ENCODE measurements around the gene RBM24.
"Not testable (repeated sequence)": the region's sequence is repeated elsewhere in the genome, so short reads cannot be mapped to it uniquely, and the experiment has no call there.

The RBM24 gene

GRCh38 chr6:17291778-17292177, 10.6 kb downstream of the RBM24 start:
- no peak for DNase-seq (ENCODE audit: low read depth)

GRCh38 chr6:17292600-17293133, 11.5 kb downstream of the RBM24 start:
- no peak for DNase-seq (ENCODE audit: low read depth)

DNA sequence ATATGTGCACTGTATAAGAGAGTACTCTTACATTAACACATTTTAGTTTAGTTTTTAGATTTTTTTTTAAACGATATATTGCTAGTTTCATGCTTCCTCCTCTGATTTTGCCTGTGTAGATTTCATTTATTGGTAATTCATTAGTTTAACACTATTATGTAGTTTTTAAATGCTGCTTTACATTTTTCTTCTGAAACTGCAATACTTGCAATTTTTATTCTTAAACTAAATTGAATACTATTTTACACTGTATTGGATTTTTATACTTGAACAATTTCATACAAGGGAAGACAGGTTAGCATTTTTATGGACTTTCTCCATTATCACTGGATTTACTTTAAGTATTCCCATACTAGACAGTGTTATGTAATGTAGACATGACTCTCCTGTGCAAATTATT, 12.2 kb downstream of the RBM24 start:
- no peak for DNase-seq (ENCODE audit: low read depth)

GRCh38 chr6:17297271-17298080, 16.3 kb downstream of the RBM24 start:
- DNase-seq (ENCODE audit: low read depth), result no peak

- no peak for DNase-seq (ENCODE audit: low read depth)
These were observed 17.1 kb downstream of the RBM24 start for GRCh38 chr6:17298257-17298656.

GRCh38 chr6:17299222-17299621, 18.1 kb downstream of the RBM24 start:
- DNase-seq (ENCODE audit: low read depth), result no peak

DNA sequence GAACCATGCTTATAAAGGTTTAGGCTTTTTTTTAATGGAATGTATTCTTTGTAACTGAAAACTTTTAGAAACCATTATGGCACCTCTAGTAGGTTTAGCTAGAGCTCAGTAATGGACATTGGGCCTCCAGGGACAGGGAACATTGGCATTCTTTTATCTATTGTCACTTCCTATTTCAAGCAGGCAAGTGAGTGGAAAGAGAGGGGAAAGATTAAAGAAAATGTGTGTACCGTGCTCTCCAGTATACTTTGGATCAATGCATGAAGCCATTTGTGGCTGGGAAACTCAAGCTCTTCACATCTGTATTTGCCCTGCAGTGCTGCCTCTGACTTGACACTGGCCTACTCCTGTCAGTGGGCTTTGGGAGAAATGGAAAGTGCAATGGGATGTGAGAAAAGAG, 18.6 kb downstream of the RBM24 start:
- DNase-seq (ENCODE audit: low read depth), result peak; percentile 14

DNA sequence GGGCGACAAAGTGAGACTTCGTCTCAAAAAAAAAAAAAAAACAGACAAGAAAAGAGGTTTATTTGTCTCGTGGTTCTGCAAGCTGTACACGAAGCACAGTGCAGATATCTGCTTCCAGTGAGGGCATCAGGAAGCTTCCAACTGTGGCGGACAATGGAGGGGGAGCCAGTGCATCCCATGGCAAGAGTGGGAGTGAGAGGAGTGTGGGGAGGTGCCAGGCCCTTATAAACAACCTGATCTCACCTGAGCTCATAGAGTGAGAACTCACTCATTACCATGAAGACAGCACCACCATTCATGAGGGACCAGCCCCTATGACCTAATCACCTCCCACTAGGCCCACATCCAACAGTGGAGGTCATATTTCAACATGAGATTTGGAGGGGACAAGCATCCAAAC, 19.5 kb downstream of the RBM24 start:
- DNase-seq (ENCODE audit: low read depth), result no peak

- DNase-seq (ENCODE audit: low read depth), result no peak
These were observed 22.3 kb downstream of the RBM24 start for GRCh38 chr6:17303444-17303843.

- peak; percentile 61 for DNase-seq (ENCODE audit: low read depth)
These were observed 24.2 kb downstream of the RBM24 start for GRCh38 chr6:17305219-17306001.

DNA sequence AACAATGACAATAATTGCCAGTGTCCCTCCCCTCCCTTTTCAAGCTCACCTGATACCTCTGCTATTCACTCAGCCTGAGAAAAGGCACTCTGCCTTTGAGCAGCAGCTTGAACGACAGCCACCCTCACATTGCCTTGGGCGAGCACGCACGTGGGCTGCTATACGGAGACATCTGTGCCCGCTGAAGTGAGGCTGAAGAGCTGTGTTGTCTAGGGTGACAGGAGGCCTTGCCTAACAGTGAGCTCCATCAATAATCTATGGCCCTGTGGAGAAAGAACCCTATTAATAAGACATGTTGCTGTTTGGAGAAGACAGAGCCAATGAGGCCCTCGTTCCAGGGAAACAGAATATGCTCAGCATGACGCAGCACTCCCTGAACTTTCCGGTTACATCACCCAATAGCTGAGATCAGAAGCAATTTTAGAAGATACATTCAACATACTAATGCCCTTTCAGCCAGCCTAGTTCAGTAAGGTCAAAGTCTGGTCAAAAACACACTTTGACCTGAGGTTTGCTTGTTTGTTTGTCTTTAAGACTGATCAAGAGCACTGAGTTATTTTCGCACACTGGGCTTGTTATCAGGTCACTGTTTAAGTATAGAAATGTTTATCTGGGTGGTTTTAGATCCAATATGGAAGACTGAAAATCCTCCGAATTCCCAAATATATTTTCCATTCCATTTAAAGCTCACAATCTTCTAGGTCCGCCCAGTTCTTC, 30.6 kb downstream of the RBM24 start:
- DNase-seq (ENCODE audit: low read depth), result no peak

DNA sequence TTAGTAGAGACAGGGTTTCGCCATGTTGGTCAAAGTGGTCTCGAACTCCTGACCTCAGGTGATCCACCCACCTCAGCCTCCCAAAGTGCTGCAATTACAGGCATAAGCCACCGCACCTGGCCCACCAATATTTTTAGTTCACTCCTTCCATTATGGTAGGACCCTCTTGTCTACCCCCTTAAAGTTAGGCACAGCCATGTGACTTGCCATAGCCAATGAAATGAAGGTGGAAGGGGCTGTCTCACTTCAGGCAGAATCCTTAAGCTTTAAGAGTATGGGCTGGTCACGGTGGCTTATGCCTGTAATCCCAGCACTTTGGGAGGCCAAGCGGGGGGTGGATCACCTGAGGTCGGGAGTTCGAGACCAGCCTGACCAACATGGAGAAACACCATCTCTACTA, 32.1 kb downstream of the RBM24 start:
- not testable (repeated sequence) for DNase-seq (ENCODE audit: low read depth)

DNA sequence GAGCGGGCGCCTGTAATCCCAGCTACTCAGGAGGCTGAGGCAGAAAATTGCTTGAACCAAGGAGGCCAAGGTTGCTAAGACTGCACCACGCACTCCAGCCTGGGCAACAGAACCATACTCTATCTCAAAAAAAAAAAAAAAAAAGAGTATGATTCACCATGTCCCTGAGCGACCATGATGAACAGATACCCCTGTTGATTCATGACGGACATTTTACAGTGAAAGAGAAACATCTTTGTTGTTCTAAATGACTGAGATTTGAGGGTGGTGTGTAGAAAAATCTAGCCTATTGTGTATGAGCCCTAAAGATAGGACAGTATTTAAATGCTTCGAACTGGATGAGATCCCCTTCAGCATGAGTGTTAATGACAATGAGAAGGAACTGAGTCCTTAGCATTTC, 32.8 kb downstream of the RBM24 start:
- DNase-seq (ENCODE audit: low read depth), result no peak

- DNase-seq (ENCODE audit: low read depth), result no peak
These were observed 34.1 kb downstream of the RBM24 start for GRCh38 chr6:17315262-17315661.

GRCh38 chr6:17318435-17319165, 37.4 kb downstream of the RBM24 start:
- no peak for DNase-seq (ENCODE audit: low read depth)

DNA sequence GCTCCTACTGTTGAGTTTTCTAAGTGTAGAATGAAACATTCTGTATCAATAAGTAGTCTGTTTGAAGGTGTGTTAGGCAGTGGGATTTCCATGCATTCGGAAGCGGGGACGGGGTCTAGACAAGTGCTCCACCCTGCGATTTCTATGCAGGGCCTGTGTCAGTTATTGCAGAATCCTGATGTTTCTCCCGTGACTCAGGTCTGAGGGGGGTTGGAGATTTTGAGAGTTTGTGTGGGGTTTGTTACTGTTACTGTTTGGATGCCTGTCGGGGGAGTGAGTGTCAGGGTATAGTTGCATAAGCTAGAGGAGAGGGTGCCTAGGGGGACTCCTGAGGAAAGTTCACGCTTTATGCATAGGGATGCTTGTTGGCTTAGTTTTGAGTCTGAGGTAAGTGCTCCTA, 39.1 kb downstream of the RBM24 start:
- not testable (repeated sequence) for DNase-seq (ENCODE audit: low read depth)

GRCh38 chr6:17331238-17331637, 50.1 kb downstream of the RBM24 start:
- DNase-seq (ENCODE audit: low read depth), result no peak

DNA sequence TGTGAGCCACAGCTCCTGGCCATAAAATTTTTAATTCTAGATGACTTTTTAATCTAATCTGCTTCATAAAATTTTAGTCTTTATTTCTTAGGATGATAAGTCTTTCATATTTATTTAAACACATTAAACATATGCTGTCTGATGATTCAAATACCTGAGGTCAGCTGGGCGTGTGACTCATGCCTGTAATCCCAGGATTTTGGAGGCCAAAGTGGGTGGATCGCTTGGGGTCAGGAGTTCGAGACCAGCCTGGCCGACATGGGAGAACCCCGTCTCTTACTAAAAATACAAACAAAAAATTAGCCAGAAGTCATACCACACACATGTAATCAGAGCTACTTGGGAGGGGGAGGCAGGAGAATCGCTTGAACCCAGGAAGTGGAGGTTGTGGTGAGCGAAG, 53.1 kb downstream of the RBM24 start:
- DNase-seq (ENCODE audit: low read depth), result peak; percentile 64

DNA sequence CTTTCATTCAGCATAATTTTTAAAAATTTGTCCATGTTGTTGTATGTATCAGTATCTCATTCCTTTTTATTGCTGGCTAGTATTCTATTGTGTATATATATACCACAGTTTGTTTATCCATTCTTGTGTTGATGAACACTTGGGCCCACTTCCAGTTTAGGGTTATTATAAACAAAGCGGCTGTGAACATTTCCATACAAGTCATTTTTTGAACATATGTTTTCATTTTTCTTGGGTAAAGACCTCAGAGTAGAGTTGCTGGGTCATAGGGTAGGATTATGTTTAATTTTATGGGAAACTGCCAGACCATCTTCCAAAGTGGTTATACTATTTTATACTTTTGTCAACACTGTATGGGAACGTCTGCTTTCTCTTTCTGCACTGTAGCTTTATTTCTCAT, 55.3 kb downstream of the RBM24 start:
- peak; percentile 40 for DNase-seq (ENCODE audit: low read depth)

GRCh38 chr6:17339308-17339670, 58.1 kb downstream of the RBM24 start:
- DNase-seq (ENCODE audit: low read depth), result no peak

DNA sequence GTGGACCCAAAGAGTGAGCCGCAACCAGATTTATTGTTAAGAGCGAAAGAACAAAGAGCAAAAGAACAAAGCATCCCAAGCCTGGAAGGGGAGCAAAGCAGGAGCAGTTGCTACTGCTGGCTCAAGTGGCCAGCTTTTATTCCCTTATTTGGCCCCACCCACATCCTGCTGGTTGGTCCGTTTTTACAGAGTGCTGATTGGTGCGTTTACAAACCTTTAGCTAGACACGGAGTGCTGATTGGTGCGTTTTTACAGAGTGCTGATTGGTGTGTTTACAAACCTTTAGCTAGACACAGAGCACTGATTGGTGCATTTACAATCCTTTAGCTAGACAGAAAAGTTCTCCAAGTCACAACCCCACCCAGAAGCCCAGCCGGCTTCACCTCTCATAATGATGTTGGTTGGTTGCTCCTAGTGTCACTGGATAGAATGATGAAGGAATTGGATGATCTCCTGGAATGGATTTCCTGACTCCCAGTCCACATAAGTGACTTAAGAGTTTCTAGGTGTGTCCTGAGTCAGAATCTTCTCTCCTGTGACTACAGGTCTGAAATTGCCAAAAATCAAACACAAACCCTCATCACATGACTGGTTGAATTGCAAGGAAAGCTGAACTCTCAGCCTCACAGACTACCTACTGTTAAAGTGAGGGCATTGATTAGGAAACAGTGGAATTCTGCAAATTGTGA, 60.1 kb downstream of the RBM24 start:
- no peak for DNase-seq (ENCODE audit: low read depth)
